ENCODE data around the gene SH3BGRL2.

DNA sequence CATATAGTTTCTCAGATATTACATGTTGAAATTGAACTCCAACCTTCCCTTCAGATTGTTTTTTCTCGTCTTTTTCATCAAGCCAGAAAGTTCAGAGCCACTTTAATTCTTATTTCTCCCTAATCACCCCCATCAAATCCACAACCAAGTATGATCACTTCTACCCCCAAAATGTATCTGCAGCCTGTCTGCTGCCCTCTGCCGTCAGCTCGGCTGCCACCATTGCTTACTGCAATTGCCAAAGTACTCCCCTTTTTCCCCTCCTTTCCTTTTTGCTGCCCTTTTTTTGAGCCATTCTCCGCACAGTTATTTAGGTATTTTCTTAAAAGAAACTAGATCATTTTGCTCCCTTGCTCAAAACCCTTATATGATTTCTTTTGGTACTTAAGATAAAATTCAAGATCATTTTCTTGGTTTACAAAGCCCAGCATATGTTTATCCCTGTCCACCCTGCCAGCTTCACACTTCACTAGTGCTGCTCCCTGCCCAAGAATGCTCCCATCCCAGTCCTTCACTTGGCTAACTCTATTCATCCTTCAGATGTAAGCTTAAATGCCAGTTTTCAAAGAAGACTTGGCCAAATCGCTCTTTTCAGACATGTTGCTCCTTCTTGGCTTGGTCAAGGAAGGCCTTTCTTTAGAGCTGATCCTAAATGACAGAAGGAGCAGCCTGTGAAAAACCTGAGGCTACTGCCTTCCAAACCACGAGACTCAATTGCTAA, 63.7 kb downstream of the SH3BGRL2 start:
- TF ChIP-seq, protein P1, sequence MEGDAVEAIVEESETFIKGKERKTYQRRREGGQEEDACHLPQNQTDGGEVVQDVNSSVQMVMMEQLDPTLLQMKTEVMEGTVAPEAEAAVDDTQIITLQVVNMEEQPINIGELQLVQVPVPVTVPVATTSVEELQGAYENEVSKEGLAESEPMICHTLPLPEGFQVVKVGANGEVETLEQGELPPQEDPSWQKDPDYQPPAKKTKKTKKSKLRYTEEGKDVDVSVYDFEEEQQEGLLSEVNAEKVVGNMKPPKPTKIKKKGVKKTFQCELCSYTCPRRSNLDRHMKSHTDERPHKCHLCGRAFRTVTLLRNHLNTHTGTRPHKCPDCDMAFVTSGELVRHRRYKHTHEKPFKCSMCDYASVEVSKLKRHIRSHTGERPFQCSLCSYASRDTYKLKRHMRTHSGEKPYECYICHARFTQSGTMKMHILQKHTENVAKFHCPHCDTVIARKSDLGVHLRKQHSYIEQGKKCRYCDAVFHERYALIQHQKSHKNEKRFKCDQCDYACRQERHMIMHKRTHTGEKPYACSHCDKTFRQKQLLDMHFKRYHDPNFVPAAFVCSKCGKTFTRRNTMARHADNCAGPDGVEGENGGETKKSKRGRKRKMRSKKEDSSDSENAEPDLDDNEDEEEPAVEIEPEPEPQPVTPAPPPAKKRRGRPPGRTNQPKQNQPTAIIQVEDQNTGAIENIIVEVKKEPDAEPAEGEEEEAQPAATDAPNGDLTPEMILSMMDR (IDR thresholded peaks at IDR 0.05): no peak
- no peak for TF ChIP-seq POLR2A (IDR thresholded peaks at IDR 0.05)
- TF ChIP-seq EP300 (IDR thresholded peaks at IDR 0.05; ENCODE audit: low read depth): no peak
